CD14-positive monocyte (primary cell): ENCODE data around the gene STAC3. TPM values are rescaled to one million over a fixed set of nuclear protein-coding genes. Genes with fewer than 3 reads are reported as not detected.
A peak's percentile ranks its signal among the peaks of the same experiment; 100 is the strongest.

ENCODE experiments used
- DNase-seq, 3 donors: peaks; one replicate each; pipeline ENCODE4 v3.0.0-alpha.2; 2011 to 2022
- H2AFZ ChIP-seq: 2 replicates; pipeline ENCODE4 v1.6.0; 2012; ENCODE audit warnings: mild to moderate bottlenecking, low read depth, low read length, inconsistent platforms; ENCODE audit not compliant: insufficient read depth, poor library complexity, severe bottlenecking
- H3K27ac ChIP-seq, 2 donors: 1 replicate in 1 of 2; 2 replicates in 1 of 2; pipeline ENCODE4 v1.5.1; 2012 to 2013; ENCODE audit warnings: low read length in 2 of 2, control low read depth in 1 of 2, inconsistent platforms in 1 of 2, low read depth in 1 of 2, mild to moderate bottlenecking in 1 of 2
- H3K27me3 ChIP-seq, 2 donors: one replicate each; pipeline versions ENCODE4 v1.6.0 to v1.6.1; 2011 to 2013; ENCODE audit warnings: low read length in 2 of 2; ENCODE audit not compliant: control insufficient read depth in 2 of 2, insufficient read depth in 2 of 2
- H3K36me3 ChIP-seq, 2 donors: replicated peaks in 1 of 2; 1 replicate in 1 of 2; 2 replicates in 1 of 2; pipeline versions ENCODE4 v1.5.1 to v1.6.1; 2012 to 2013; ENCODE audit warnings: low read length in 2 of 2, control low read depth in 1 of 2, inconsistent platforms in 1 of 2, mild to moderate bottlenecking in 1 of 2; ENCODE audit not compliant: insufficient read depth in 2 of 2, control insufficient read depth in 1 of 2
- H3K4me1 ChIP-seq, 2 donors: 1 replicate in 1 of 2; 2 replicates in 1 of 2; pipeline versions ENCODE4 v1.5.1 to v1.6.1; 2012 to 2013; ENCODE audit warnings: low read length in 2 of 2, control low read depth in 1 of 2, inconsistent platforms in 1 of 2, mild to moderate bottlenecking in 1 of 2, moderate library complexity in 1 of 2; ENCODE audit not compliant: insufficient read depth in 2 of 2, control insufficient read depth in 1 of 2
- H3K4me2 ChIP-seq: replicated peaks from 2 replicates; pipeline ENCODE3; 2012; ENCODE audit warnings: low read length, moderate library complexity, mild to moderate bottlenecking; ENCODE audit not compliant: poor library complexity, severe bottlenecking; ENCODE audit errors: extremely low read depth
- H3K4me3 ChIP-seq, 3 experiments: fragments of 200-600 bp in 1 of 3; sonication (generic) in 1 of 3; replicated peaks in 1 of 3; 1 replicate in 2 of 3; 2 replicates in 1 of 3; pipeline ENCODE4 v1.5.1; 2011 to 2013; ENCODE audit warnings: low read length in 3 of 3, mild to moderate bottlenecking in 3 of 3, control low read depth in 2 of 3, low read depth in 2 of 3, inconsistent platforms in 1 of 3, moderate library complexity in 1 of 3
- H3K79me2 ChIP-seq: 2 replicates; pipeline ENCODE4 v1.6.0; 2012; ENCODE audit warnings: mild to moderate bottlenecking, control low read depth, inconsistent platforms, low read length, moderate library complexity; ENCODE audit not compliant: insufficient read depth
- H3K9ac ChIP-seq: 2 replicates; pipeline ENCODE4 v1.6.0; 2017; ENCODE audit warnings: low read length, mild to moderate bottlenecking; ENCODE audit not compliant: insufficient read depth, poor library complexity, severe bottlenecking
- H3K9me3 ChIP-seq, 2 donors: replicated peaks in 1 of 2; 1 replicate in 1 of 2; 2 replicates in 1 of 2; pipeline versions ENCODE4 v1.5.1 to v1.6.1; 2012 to 2013; ENCODE audit warnings: low read length in 2 of 2, control low read depth in 1 of 2; ENCODE audit not compliant: control insufficient read depth in 1 of 2, insufficient read depth in 1 of 2
- H4K20me1 ChIP-seq: 2 replicates; pipeline ENCODE4 v1.6.0; 2012; ENCODE audit warnings: mild to moderate bottlenecking, low read length, control low read depth, moderate library complexity; ENCODE audit not compliant: insufficient read depth
- H3K27ac Mint-ChIP-seq, 7 donors: one replicate each; pipeline ENCODE4 v1.8.0; 2020; ENCODE audit warnings: mild to moderate bottlenecking in 7 of 7, mixed read lengths in 7 of 7, moderate library complexity in 6 of 7, inconsistent platforms in 2 of 7
- H3K27me3 Mint-ChIP-seq, 3 donors: one replicate each; pipeline ENCODE4 v1.8.0; 2021 to 2022; ENCODE audit warnings: low read depth in 3 of 3, mild to moderate bottlenecking in 3 of 3, mixed read lengths in 3 of 3, moderate library complexity in 3 of 3, inconsistent platforms in 1 of 3
- H3K36me3 Mint-ChIP-seq, 2 donors: one replicate each; pipeline ENCODE4 v1.8.0; 2020; ENCODE audit warnings: mixed read lengths in 2 of 2, inconsistent platforms in 1 of 2, mild to moderate bottlenecking in 1 of 2
- H3K4me1 Mint-ChIP-seq: one replicate; pipeline ENCODE4 v1.8.0; 2020; ENCODE audit warnings: mild to moderate bottlenecking, mixed read lengths
- H3K4me3 Mint-ChIP-seq, 2 donors: one replicate each; pipeline ENCODE4 v1.8.0; 2020; ENCODE audit warnings: mild to moderate bottlenecking in 2 of 2, mixed read lengths in 2 of 2, moderate library complexity in 1 of 2
- H3K9me3 Mint-ChIP-seq, 7 donors: one replicate each; pipeline ENCODE4 v1.8.0; 2020 to 2022; ENCODE audit warnings: mixed read lengths in 7 of 7, mild to moderate bottlenecking in 6 of 7, moderate library complexity in 6 of 7, inconsistent platforms in 2 of 7
- WGBS: methylation state at CpG from one replicate; pipeline ENCODE4 v1.1.5; 2013; ENCODE audit warnings: missing lambda C conversion rate; ENCODE audit not compliant: insufficient coverage; 5-methylcytosine and 5-hydroxymethylcytosine counted together
- intact Hi-C, 2 donors: fragments of 100-400 bp; cut with micrococcal nuclease; formaldehyde crosslinking; loops; one replicate each; pipeline versions ENCODE4 v1.15.0 to v1.15.1; 2023
- polyA plus RNA-seq, 3 donors: library from polyadenylated mRNA; depleted of rRNA in 1 of 3; unstranded in 2 of 3; stranded (reverse) in 1 of 3; fragments of 300-500 nt in 2 of 3; fragments of >200 nt in 1 of 3; fragmentation: Illumina TruSeq in 2 of 3; gene quantifications; 1 replicate in 2 of 3; 2 replicates in 1 of 3; pipeline ENCODE4 v1.2.3, GENCODE V29; 2012 to 2021
- TF ChIP-seq, protein P1 (sequence below): fragments of 200-600 bp; IDR thresholded peaks from one replicate; pipeline ENCODE4 v1.8.0; 2022; ENCODE audit warnings: antibody characterized with exemption, mild to moderate bottlenecking

STAC3 gene
- polyA plus RNA-seq, 3 donors = 7.0 to 32.1 (median 9.1) TPM

DNA sequence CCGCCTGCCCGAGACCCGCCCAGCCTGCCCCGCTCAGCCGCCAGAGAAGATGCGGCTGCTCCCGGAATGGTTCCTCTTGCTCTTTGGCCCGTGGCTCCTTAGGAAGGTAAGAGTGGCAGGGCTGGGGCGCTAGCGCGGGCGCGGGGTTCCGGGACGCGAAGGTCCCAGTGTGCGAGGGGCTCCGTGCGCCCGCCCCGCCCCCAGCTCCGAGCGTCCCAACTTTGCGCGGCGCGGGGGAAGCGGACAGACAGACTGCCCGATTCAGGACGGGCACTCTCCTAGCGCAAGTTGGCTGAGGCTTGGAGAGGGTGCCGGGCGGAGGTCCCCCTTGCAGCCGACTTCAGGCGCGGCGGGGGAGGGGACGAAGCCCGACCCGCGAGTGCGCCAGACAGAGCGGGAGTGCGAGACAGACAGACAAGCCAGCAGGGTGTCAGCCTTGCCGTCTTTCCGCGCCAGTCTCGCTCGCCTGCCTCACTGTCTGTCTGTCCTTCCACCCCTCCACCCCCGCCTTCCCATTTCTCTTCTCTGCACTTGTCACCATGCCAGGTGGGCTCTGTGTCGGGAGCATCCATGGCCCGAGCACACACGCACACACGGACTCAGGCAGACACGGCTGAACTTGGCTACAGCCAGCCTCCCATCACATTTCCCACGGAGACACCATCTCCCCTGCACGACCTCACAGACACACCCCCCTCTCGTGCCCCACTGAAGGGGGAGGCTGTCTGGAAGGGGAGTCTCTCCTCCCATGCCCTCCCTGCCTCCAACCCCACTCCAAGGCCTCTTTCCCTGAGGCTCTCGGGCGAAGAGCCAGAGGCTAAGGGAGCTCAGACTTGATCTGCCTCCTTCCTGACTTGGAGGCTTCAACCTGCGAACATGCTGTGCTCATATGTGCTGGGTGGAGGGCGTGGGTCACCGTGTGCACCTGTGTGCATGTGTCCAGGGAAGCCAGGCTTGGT, 33.8 kb downstream of the STAC3 start:
- H3K9me3 ChIP-seq = peaks cover 0 to 39% of the 10 kb centered on the region in 2 donors
- H3K79me2 ChIP-seq = no peaks in the 10 kb centered on the region
- H3K27me3 ChIP-seq = peaks cover 75 to 85% of the 10 kb centered on the region in 2 donors
- WGBS = 3% methylated on average over 56 of the region's 63 CpGs
- no peak overlapping the region for H3K27ac ChIP-seq
- Mint-ChIP-seq H3K4me1 (peaks cover 40% of the 10 kb centered on the region), H3K36me3 (peaks cover 13 to 32% of the 10 kb centered on the region in 2 donors), H3K27ac (peak overlapping the region in 1 of 7 donors; percentile 35), H3K9me3 (peaks cover 0 to 27% (median 13%) of the 10 kb centered on the region in 7 donors), H3K27me3 (peaks cover 78 to 88% (median 83%) of the 10 kb centered on the region in 3 donors), H3K4me3 (peak overlapping the region; percentile 53 to 90)
- TF ChIP-seq, protein P1, sequence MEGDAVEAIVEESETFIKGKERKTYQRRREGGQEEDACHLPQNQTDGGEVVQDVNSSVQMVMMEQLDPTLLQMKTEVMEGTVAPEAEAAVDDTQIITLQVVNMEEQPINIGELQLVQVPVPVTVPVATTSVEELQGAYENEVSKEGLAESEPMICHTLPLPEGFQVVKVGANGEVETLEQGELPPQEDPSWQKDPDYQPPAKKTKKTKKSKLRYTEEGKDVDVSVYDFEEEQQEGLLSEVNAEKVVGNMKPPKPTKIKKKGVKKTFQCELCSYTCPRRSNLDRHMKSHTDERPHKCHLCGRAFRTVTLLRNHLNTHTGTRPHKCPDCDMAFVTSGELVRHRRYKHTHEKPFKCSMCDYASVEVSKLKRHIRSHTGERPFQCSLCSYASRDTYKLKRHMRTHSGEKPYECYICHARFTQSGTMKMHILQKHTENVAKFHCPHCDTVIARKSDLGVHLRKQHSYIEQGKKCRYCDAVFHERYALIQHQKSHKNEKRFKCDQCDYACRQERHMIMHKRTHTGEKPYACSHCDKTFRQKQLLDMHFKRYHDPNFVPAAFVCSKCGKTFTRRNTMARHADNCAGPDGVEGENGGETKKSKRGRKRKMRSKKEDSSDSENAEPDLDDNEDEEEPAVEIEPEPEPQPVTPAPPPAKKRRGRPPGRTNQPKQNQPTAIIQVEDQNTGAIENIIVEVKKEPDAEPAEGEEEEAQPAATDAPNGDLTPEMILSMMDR = no peak
- H3K36me3 ChIP-seq = peaks cover 7 to 12% of the 10 kb centered on the region in 2 donors
- peak overlapping the region in 1 of 3 experiments; percentile 59 for H3K4me3 ChIP-seq
- H2AFZ ChIP-seq = no peak overlapping the region
- no peak overlapping the region for H3K9ac ChIP-seq
- intact Hi-C loops = no loop called here
- no peak for DNase-seq
- H4K20me1 ChIP-seq = peaks cover 40% of the 10 kb centered on the region
- peaks cover 26 to 41% of the 10 kb centered on the region in 2 donors for H3K4me1 ChIP-seq
- peak overlapping the region; percentile 68 for H3K4me2 ChIP-seq

DNA sequence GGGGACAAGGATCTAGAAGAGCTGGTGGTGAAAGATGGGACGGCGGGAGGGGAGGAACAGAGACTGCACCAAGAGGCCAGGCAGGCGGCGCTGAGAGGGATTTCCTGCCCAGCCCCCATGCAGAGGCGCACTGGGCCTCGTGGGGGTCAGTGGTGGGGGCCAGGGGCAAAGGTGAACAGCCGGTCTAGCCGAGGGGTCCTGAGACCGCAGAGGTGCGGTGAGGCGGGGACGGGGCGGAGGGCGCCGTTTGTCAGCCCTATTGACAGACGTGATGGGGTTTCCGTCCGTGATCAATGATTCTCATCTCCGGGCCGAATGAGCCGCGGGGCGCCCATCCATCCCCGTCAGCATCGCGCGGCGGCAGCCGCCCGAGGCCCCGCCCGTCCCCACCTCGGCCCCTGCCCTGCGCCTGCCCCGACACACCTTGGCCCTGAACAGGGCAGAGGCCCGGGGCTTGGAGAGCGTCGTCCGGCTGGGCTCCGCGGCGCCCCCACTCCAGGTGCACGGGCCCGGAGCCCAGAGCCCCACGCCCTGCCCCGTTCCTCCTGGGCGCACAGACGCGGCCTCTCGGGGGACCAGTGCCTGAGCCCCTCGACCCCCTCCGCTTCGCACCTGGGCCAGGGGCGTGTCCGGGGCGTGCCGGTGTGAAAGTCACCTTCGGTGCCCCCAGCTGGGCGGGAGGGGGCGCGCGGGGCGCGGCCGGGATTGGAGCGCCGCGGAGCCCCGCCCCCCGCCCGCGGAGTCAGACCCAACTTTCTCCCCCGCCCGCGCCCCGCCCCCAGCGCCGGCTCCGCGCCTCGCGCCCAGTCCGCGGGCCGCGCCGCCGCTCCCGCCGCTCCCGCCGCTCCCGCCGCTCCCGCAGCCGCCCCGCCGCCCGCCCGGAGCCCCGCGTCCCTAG, 34.7 kb downstream of the STAC3 start, which contains the start of gene NXPH4:
Gene NXPH4, plus strand, starts transcription at position 781 of the 898 bp plus-strand sequence. CDS start 176 bp downstream, outside the sequence.
- peak within 1 kb of the TSS in 1 of 3 experiments; percentile 59 for H3K4me3 ChIP-seq
- Mint-ChIP-seq H3K4me1 (peaks cover 33% of the 10 kb centered on the region), H3K27ac (peak within 1 kb of the TSS in 3 of 7 donors; percentile 30 to 66 (median 49)), H3K27me3 (peaks cover 69 to 78% (median 75%) of the 10 kb centered on the region in 3 donors), H3K36me3 (peaks cover 23 to 41% of the 10 kb centered on the region in 2 donors), H3K9me3 (peaks cover 0 to 22% (median 11%) of the 10 kb centered on the region in 7 donors), H3K4me3 (peak within 1 kb of the TSS; percentile 53 to 90)
- intact Hi-C loops = no loop called here
- peak within 1 kb of the TSS; percentile 68 for H3K4me2 ChIP-seq
- peaks cover 26 to 41% of the 10 kb centered on the region in 2 donors for H3K4me1 ChIP-seq
- no peak within 1 kb of the TSS for H3K27ac ChIP-seq
- no peaks in the 10 kb centered on the region for H3K79me2 ChIP-seq
- no peak for DNase-seq
- H3K36me3 ChIP-seq = peaks cover 16 to 21% of the 10 kb centered on the region in 2 donors
- under 1% methylated on average over 89 of the region's 102 CpGs for WGBS
- no peak within 1 kb of the TSS for H2AFZ ChIP-seq
- TF ChIP-seq, protein P1 = no peak
- peaks cover 65 to 76% of the 10 kb centered on the region in 2 donors for H3K27me3 ChIP-seq
- peaks cover 0 to 31% of the 10 kb centered on the region in 2 donors for H3K9me3 ChIP-seq
- H4K20me1 ChIP-seq = peaks cover 49% of the 10 kb centered on the region
- no peak within 1 kb of the TSS for H3K9ac ChIP-seq
